Measurements from ENCODE around the gene SLC25A44.
"Not testable (repeated sequence)": the region's sequence is repeated elsewhere in the genome, so short reads cannot be mapped to it uniquely, and the experiment has no call there.

Gene SLC25A44

DNA sequence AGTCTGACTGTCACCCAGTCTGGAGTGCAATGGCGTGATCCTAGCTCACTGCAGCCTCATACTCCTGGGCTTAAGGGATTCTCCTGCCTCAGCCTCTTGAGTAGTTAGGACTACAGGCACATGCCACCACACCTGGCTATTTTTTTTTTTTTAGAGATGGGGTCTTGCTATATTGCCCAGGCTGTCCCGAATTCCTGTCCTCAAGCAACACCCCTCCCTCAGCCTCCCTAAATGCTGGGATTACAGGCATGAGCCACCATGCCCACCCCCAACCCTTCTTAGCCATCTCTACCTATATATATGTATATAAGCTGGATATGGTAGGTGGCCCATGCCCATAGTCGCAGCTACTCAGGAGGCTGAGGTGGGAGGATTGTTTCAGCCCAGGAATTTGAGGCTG lies 13.4 kb upstream of the SLC25A44 start:
- Mint-ChIP-seq H3K27ac (no peak overlapping the region), H3K36me3 (ENCODE audit: low read depth) (peaks cover 24% of the 10 kb centered on the region), H3K4me1 (ENCODE audit: low read depth) (peaks cover 12% of the 10 kb centered on the region), H3K4me3 (no peak overlapping the region), H3K27me3 (peaks cover 2% of the 10 kb centered on the region), H3K9me3 (no peaks in the 10 kb centered on the region)
- DNase-seq = no peak

- H3K9me3 Mint-ChIP-seq, H3K4me3 Mint-ChIP-seq, H3K27ac Mint-ChIP-seq, DNase-seq, H3K27me3 Mint-ChIP-seq: not testable (repeated sequence)
- peaks cover 18% of the 10 kb centered on the region for H3K36me3 Mint-ChIP-seq (ENCODE audit: low read depth)
- H3K4me1 Mint-ChIP-seq (ENCODE audit: low read depth) = peaks cover 12% of the 10 kb centered on the region
Measured at GRCh38 chr1:156181391-156181924, 12.4 kb upstream of the SLC25A44 start.

GRCh38 chr1:156182010-156182779 lies 11.7 kb upstream of the SLC25A44 start:
- DNase-seq, H3K27ac Mint-ChIP-seq, H3K4me3 Mint-ChIP-seq, H3K9me3 Mint-ChIP-seq, H3K27me3 Mint-ChIP-seq: not testable (repeated sequence)
- Mint-ChIP-seq H3K4me1 (ENCODE audit: low read depth) (peaks cover 11% of the 10 kb centered on the region), H3K36me3 (ENCODE audit: low read depth) (peaks cover 10% of the 10 kb centered on the region)

GRCh38 chr1:156186347-156187177 lies 7.3 kb upstream of the SLC25A44 start:
- H3K36me3 Mint-ChIP-seq (ENCODE audit: low read depth) = not testable (repeated sequence)

GRCh38 chr1:156190265-156190664 lies 3.6 kb upstream of the SLC25A44 start:
- H3K27me3 Mint-ChIP-seq, H3K27ac Mint-ChIP-seq, DNase-seq, H3K9me3 Mint-ChIP-seq, H3K4me3 Mint-ChIP-seq: not testable (repeated sequence)
- H3K36me3 Mint-ChIP-seq (ENCODE audit: low read depth) = peaks cover 30% of the 10 kb centered on the region
- H3K4me1 Mint-ChIP-seq (ENCODE audit: low read depth) = peaks cover 32% of the 10 kb centered on the region

More at GRCh38 chr1:156186347-156187177, 7.3 kb upstream of the SLC25A44 start:
- not testable (repeated sequence) for H3K9me3 Mint-ChIP-seq; H3K4me3 Mint-ChIP-seq; DNase-seq; H3K27ac Mint-ChIP-seq; H3K27me3 Mint-ChIP-seq; H3K4me1 Mint-ChIP-seq (ENCODE audit: low read depth)

GRCh38 chr1:156191292-156191964 lies 2.5 kb upstream of the SLC25A44 start:
- Mint-ChIP-seq H3K27me3 (no peaks in the 10 kb centered on the region), H3K9me3 (peaks cover 5% of the 10 kb centered on the region), H3K4me1 (ENCODE audit: low read depth) (peaks cover 44% of the 10 kb centered on the region), H3K4me3 (peak overlapping the region; percentile 32), H3K36me3 (ENCODE audit: low read depth) (peaks cover 42% of the 10 kb centered on the region), H3K27ac (no peak overlapping the region)
- no peak for DNase-seq

GRCh38 chr1:156193208-156193487 lies 756 bp upstream of the SLC25A44 start:
- H3K27me3 Mint-ChIP-seq = no peaks in the 10 kb centered on the region
- DNase-seq = no peak
- H3K27ac Mint-ChIP-seq = peak overlapping the region; percentile 99
- H3K9me3 Mint-ChIP-seq = no peaks in the 10 kb centered on the region
- H3K4me3 Mint-ChIP-seq = no peak overlapping the region
- H3K36me3 Mint-ChIP-seq (ENCODE audit: low read depth) = peaks cover 59% of the 10 kb centered on the region
- peaks cover 60% of the 10 kb centered on the region for H3K4me1 Mint-ChIP-seq (ENCODE audit: low read depth)

DNA sequence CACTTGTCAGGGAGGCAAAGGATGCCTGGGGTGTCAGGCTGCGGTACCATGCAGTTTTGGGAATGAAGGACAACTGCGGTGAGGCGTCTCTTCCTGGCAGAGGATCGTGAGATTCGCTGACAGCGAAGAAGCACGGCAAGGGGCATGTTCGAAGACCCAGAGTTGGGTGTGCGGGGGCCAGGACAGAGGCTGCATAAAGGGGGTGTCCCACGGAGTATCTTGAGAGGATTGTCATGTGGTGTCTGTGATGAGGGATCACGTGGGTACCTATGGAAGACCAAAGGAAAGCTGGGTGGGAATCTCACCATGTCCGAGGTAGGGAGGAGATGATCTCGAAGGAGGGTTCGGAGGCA lies 372 bp downstream of the SLC25A44 start:
- no peaks in the 10 kb centered on the region for H3K27me3 Mint-ChIP-seq
- peaks cover 66% of the 10 kb centered on the region for H3K36me3 Mint-ChIP-seq (ENCODE audit: low read depth)
- no peaks in the 10 kb centered on the region for H3K9me3 Mint-ChIP-seq
- no peak for DNase-seq
- no peak overlapping the region for H3K4me3 Mint-ChIP-seq
- peak overlapping the region; percentile 99 for H3K27ac Mint-ChIP-seq
- peaks cover 71% of the 10 kb centered on the region for H3K4me1 Mint-ChIP-seq (ENCODE audit: low read depth)

GRCh38 chr1:156195853-156196252 lies 1.9 kb downstream of the SLC25A44 start:
- H3K4me1 Mint-ChIP-seq (ENCODE audit: low read depth) = peaks cover 85% of the 10 kb centered on the region
- H3K4me3 Mint-ChIP-seq = no peak overlapping the region
- DNase-seq = no peak
- no peaks in the 10 kb centered on the region for H3K27me3 Mint-ChIP-seq
- peak overlapping the region; percentile 99 for H3K27ac Mint-ChIP-seq
- peaks cover 79% of the 10 kb centered on the region for H3K36me3 Mint-ChIP-seq (ENCODE audit: low read depth)
- H3K9me3 Mint-ChIP-seq = no peaks in the 10 kb centered on the region

DNA sequence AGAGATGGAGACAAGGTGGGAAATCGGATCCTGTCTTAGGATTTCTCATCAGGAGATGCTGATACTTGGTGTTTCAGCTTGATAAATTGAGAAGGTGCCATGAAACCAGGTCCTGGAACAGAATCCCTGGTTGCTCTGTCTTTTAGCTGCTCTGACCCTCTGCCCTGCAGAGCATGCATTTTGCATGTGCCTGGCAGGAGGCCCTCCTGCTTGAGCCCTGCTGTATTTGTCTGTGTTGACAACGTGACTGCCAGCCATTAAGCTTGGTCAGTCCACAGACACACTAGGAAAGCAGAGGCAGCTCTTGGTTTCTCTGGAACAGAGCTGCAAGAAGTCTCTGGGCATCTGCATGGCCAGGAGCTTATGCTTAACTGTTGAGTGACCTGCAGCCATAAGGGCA lies 2.5 kb downstream of the SLC25A44 start:
- Mint-ChIP-seq H3K27me3 (no peaks in the 10 kb centered on the region), H3K9me3 (no peaks in the 10 kb centered on the region), H3K36me3 (ENCODE audit: low read depth) (peaks cover 79% of the 10 kb centered on the region), H3K27ac (peak overlapping the region; percentile 99), H3K4me1 (ENCODE audit: low read depth) (peaks cover 85% of the 10 kb centered on the region), H3K4me3 (no peak overlapping the region)
- DNase-seq = peak; percentile 17

DNA sequence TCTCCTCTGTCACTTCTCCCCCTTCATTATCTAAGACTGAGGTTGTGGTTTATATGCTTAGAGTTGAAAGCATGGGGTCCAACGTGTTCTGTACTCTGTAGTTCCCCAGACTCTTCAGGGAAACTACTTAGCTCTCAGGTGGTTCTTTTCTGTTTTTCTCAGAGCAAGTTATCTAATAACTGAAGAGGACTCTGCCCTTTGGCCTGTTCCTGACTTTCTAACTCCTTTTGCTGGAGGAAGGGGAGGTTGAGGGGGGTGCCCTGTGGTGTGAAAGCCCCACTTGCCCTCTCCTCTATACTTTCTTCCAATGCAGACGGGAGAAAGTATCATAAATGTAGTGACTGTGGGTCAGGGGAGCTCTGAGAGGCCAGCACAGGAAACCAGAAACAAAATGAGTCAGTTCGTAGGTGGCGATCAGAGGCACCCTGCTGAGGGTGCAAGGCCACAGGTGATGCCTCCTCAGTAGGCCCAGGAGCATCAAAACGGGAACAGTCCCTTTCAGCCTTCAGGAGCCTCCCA lies 5.0 kb downstream of the SLC25A44 start:
- no peak for DNase-seq
- peaks cover 70% of the 10 kb centered on the region for H3K36me3 Mint-ChIP-seq (ENCODE audit: low read depth)
- no peaks in the 10 kb centered on the region for H3K9me3 Mint-ChIP-seq
- H3K4me3 Mint-ChIP-seq = no peak overlapping the region
- no peaks in the 10 kb centered on the region for H3K27me3 Mint-ChIP-seq
- H3K27ac Mint-ChIP-seq = no peak overlapping the region
- H3K4me1 Mint-ChIP-seq (ENCODE audit: low read depth) = peaks cover 66% of the 10 kb centered on the region

DNA sequence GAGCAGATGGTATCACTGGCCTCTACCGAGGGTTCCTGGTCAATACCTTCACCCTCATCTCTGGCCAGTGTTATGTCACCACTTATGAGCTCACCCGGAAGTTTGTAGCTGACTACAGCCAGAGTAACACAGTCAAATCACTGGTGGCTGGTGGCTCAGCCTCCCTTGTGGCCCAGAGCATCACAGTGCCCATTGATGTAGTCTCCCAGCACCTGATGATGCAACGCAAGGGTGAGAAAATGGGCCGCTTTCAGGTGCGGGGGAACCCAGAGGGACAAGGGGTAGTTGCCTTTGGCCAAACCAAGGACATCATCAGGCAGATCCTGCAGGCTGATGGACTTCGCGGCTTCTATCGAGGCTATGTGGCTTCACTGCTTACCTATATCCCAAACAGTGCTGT lies 6.1 kb downstream of the SLC25A44 start:
- Mint-ChIP-seq H3K9me3 (no peaks in the 10 kb centered on the region), H3K27me3 (no peaks in the 10 kb centered on the region), H3K36me3 (ENCODE audit: low read depth) (peaks cover 70% of the 10 kb centered on the region), H3K4me1 (ENCODE audit: low read depth) (peaks cover 60% of the 10 kb centered on the region), H3K4me3 (no peak overlapping the region), H3K27ac (no peak overlapping the region)
- no peak for DNase-seq

GRCh38 chr1:156203331-156203730 lies 9.4 kb downstream of the SLC25A44 start:
- DNase-seq = no peak
- Mint-ChIP-seq H3K4me3 (no peak overlapping the region), H3K27me3 (no peaks in the 10 kb centered on the region), H3K4me1 (ENCODE audit: low read depth) (peaks cover 36% of the 10 kb centered on the region), H3K36me3 (ENCODE audit: low read depth) (peaks cover 68% of the 10 kb centered on the region), H3K9me3 (no peaks in the 10 kb centered on the region), H3K27ac (no peak overlapping the region)

GRCh38 chr1:156204686-156205085 lies 10.8 kb downstream of the SLC25A44 start:
- DNase-seq = no peak
- H3K36me3 Mint-ChIP-seq (ENCODE audit: low read depth) = peaks cover 68% of the 10 kb centered on the region

More at GRCh38 chr1:156204686-156205085, 10.8 kb downstream of the SLC25A44 start:
- Mint-ChIP-seq H3K27me3 (no peaks in the 10 kb centered on the region), H3K4me3 (no peak overlapping the region), H3K4me1 (ENCODE audit: low read depth) (peaks cover 22% of the 10 kb centered on the region), H3K27ac (peak overlapping the region; percentile 47), H3K9me3 (no peaks in the 10 kb centered on the region)

Data from activated T-cell treated with anti-CD3 and anti-CD28 coated beads, Interleukin-2, amount 50 U/mL, for 24 hours (primary cell).